Pancreas (tissue), 10 donors: ENCODE measurements around the gene SPO11. TPM values are rescaled to one million over a fixed set of nuclear protein-coding genes. Genes with fewer than 3 reads are reported as not detected.
"Not testable (repeated sequence)": the region's sequence is repeated elsewhere in the genome, so short reads cannot be mapped to it uniquely, and the experiment has no call there.

Source experiments
- ATAC-seq, 4 donors: fragments of 200-7000 bp; cut with Tn5 transposase; one replicate each; pipeline versions ENCODE4 v1.8.0 to v1.9.1; 2020; ENCODE audit warnings: mild to moderate bottlenecking in 4 of 4, moderate library complexity in 4 of 4
- DNase-seq, 6 donors: peaks; one replicate each; pipeline ENCODE4 v3.0.0-alpha.2; 2020
- FAIRE-seq: peaks from 2 replicates; lab custom pipeline; 2012; peaks lifted over from hg19 to GRCh38; lab: Jason Lieb, UNC
- H3K27ac ChIP-seq, 4 donors: fragments of 200-600 bp; sonication (generic); 1 replicate in 3 of 4; 2 replicates in 1 of 4; pipeline versions ENCODE4 v1.5.0 to v1.8.0; 2020
- H3K27me3 ChIP-seq, 4 donors: fragments of 200-600 bp; one replicate each; pipeline ENCODE4 v1.8.0; 2021
- H3K36me3 ChIP-seq, 3 donors: fragments of 200-600 bp; sonication (generic) in 1 of 3; one replicate each; pipeline versions ENCODE4 v1.5.0 to v1.8.0; 2020 to 2021
- H3K4me1 ChIP-seq, 3 donors: fragments of 200-600 bp; one replicate each; pipeline ENCODE4 v1.8.0; 2021
- H3K4me3 ChIP-seq, 4 donors: fragments of 200-600 bp; sonication (generic) in 2 of 4; one replicate each; pipeline versions ENCODE4 v1.5.0 to v1.8.0; 2020 to 2021
- H3K9me3 ChIP-seq, 4 donors: fragments of 200-600 bp; one replicate each; pipeline ENCODE4 v1.8.0; 2021
- WGBS, 2 donors: extraction: QIAGEN DNeasy Blood & Tissue Kit; methylation state at CpG; one replicate each; pipeline ENCODE4 v1.1.7; 2013; 5-methylcytosine and 5-hydroxymethylcytosine counted together
- intact Hi-C, 3 donors: fragments of 100-400 bp; cut with DNase I; formaldehyde crosslinking; loops; one replicate each; pipeline versions ENCODE4 v1.11.1 to v1.14.2; 2022
- polyA plus RNA-seq, 2 donors: library from polyadenylated mRNA; stranded (reverse); fragments of 200-250 nt; gene quantifications; one replicate each; pipeline ENCODE4 v1.2.3, GENCODE V29; 2013
- total RNA-seq, 6 donors: library from RNA; stranded (reverse); fragmentation: NEBNext Ultra II Directional in 4 of 6; extraction: Animal tissue kit (Norgen Biotek cat#: 25700) in 4 of 6; gene quantifications; one replicate each; pipeline versions ENCODE4 v1.2.1 to v1.2.4, GENCODE V29; 2021 to 2023
- TF ChIP-seq, protein P1 (sequence below), 4 donors: fragments of 200-600 bp; sonication (generic) in 3 of 4; IDR thresholded peaks; one replicate each; pipeline versions ENCODE4 v1.5.0 to v1.8.0; 2021; ENCODE audit warnings: antibody characterized with exemption in 4 of 4
- donor health status: healthy with polysubstance abuse.
- donor health status: DM: no; HTN: no; CAD: no; lungs with moderate emphysema.
- donor health status: DM: no; HTN: no; CAD: no.
- donor health status: control.
- donor health status: control.
- donor health status: Bipolar disorder and iron deficiency.
- donor health status: DM: yes; HTN: yes; CAD: no.
- donor health status: DM: no; HTN: no; CAD: no.
- donor health status: DM: no; HTN: no; CAD: no.
- donor health status: DM: yes; HTN: yes; CAD: no.

The SPO11 gene
- total and polyA plus RNA-seq, 8 donors, result not detected

DNA sequence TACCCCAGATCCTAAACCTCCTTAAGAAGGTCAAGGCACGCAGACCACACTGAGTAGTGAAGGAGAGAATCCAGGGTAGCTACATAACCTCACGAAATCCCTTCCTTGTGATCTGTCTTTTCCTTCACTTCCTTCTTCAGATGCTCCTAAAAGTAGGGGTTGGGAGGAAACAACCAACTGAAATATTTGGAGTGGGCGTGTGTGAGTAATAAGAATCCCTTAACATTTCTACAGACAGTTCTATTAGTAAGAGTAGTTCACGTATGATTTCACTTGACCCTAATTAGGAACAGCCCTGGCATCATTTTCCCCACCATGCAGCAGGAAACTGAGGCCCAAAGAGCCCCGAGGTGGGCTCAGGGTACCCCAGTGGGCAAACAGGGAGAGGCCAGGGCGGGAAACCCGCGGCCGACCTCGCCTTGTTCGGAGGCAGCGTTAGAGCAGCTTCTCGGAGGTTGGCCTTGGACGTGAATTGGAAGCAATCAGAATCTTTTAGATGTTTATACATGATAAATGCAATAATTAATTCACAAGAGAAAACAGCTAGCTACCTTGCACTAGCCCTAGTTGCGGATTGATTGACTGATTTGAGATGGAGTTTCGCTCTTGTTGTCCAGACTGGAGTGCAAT, 20.6 kb downstream of the SPO11 start:
- Histone ChIP-seq H3K4me1 (peaks cover 0 to 7% (median 0%) of the 10 kb centered on the region in 3 donors), H3K9me3 (no peaks in the 10 kb centered on the region), H3K27me3 (no peaks in the 10 kb centered on the region), H3K4me3 (no peak overlapping the region), H3K27ac (no peak overlapping the region), H3K36me3 (peaks cover 0 to 12% (median 0%) of the 10 kb centered on the region in 3 donors)
- DNase-seq, result peak in 2 of 6 donors; percentile 55 to 56
- no peak for FAIRE-seq
- TF ChIP-seq, protein P1, sequence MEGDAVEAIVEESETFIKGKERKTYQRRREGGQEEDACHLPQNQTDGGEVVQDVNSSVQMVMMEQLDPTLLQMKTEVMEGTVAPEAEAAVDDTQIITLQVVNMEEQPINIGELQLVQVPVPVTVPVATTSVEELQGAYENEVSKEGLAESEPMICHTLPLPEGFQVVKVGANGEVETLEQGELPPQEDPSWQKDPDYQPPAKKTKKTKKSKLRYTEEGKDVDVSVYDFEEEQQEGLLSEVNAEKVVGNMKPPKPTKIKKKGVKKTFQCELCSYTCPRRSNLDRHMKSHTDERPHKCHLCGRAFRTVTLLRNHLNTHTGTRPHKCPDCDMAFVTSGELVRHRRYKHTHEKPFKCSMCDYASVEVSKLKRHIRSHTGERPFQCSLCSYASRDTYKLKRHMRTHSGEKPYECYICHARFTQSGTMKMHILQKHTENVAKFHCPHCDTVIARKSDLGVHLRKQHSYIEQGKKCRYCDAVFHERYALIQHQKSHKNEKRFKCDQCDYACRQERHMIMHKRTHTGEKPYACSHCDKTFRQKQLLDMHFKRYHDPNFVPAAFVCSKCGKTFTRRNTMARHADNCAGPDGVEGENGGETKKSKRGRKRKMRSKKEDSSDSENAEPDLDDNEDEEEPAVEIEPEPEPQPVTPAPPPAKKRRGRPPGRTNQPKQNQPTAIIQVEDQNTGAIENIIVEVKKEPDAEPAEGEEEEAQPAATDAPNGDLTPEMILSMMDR (IDR thresholded peaks at IDR 0.05), result no peak
- no peak for ATAC-seq
- 82% methylated on average over 16 of the region's 16 CpGs for WGBS, 2 donors
- intact Hi-C loops, result no loop called here

DNA sequence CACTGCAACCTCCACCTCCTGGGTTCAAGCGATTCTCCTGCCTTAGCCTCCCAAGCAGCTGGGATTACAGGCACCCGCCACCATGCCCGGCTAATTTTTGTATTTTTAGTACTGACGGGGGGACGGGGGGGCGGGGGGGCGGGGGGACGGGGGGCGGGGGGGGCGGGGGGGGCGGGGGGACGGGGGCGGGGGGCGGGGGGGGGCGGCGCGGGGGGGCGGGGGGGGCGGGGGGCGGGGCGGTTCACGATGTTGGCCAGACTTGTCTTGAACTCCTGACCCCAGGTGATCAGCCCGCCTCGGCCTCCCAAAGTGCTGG, 21.1 kb downstream of the SPO11 start:
- 25 to 37% methylated on average over 7 to 10 of the region's 24 CpGs for WGBS, 2 donors
- H3K9me3 ChIP-seq, DNase-seq, intact Hi-C loops, FAIRE-seq, H3K27me3 ChIP-seq, H3K4me1 ChIP-seq, ATAC-seq: not testable (repeated sequence)
- H3K27ac ChIP-seq, result peak overlapping the region in 3 of 4 donors; percentile 57 to 68 (median 65)
- peaks cover 0 to 17% (median 0%) of the 10 kb centered on the region in 3 donors for H3K36me3 ChIP-seq
- peak overlapping the region in 3 of 4 donors; percentile 85 to 99 (median 94) for H3K4me3 ChIP-seq

DNA sequence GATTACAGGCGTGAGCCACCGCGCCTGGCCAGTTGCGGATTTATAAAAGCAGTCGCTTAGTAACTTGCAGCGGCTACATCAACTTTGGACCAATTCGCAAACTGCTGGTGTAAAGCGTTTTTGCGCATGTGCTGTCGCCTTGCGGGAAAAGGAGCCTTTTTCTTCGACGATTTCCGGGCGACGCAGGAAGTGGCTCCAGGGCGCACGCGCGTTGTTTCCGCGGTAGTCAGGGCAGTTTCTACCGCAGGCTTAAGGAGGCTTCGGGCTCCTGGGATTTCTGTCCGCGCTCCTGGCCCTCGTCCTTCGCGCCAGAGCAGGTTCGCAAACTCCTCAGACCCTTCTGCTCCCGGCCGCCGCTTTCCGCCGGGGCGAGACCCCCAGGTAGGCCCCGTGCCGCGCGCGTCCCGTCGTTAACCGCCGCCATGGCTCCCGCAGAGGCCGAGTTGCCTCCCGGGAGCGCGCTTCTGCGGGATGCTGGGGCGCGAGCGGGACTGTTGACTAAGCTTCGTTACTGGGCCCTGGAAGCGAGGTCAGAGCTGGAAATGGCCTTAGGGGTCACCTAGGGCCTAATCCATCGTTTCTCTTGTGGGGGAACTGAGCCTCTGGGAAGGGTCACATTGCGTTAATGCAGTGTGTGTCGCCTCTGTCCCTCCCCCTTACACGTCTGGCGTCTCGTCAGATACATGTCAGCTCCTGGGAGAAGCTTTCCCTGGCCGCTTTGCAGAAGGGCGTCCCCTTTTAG, 21.6 kb downstream of the SPO11 start, which contains the start of gene RAE1:
Gene RAE1, plus strand, starts transcription at position 214 of the 742 bp plus-strand sequence. CDS start 2,784 bp downstream, outside the sequence.
- Histone ChIP-seq H3K4me1 (peaks cover 0 to 7% (median 0%) of the 10 kb centered on the region in 3 donors), H3K9me3 (no peaks in the 10 kb centered on the region), H3K27ac (peak within 1 kb of the TSS; percentile 57 to 68 (median 64)), H3K36me3 (peaks cover 0 to 22% (median 0%) of the 10 kb centered on the region in 3 donors), H3K4me3 (peak within 1 kb of the TSS; percentile 85 to 99 (median 94)), H3K27me3 (no peaks in the 10 kb centered on the region)
- ATAC-seq (peak; percentile 93 to 98 (median 96)), FAIRE-seq (no peak), DNase-seq (peak; percentile 85 to 95 (median 90))
- intact Hi-C loops, result no loop called here
- TF ChIP-seq, protein P1 (IDR thresholded peaks at IDR 0.05), result no peak
- WGBS, 2 donors, result 0% methylated on average over 64 of the region's 64 CpGs

DNA sequence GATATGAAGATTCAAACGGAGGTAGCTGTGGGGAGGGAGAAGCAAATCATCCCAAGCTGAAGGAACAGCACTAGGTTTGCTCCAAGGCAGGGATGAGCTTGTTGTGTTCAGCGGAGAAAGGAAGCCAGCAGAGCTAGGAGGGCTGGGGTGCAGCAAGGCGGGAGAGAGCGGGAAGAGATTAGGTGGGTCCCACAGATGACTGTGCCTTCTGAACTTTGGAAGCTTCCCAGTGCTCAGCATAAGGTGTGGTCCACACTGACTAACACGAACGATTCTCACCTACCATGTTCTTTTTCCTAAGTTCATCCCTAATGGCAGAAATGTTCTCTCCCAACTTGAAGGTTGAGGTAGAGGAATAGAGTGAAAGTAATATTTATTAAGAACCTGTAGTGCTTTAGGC, 22.7 kb downstream of the SPO11 start:
- FAIRE-seq (no peak), DNase-seq (no peak), ATAC-seq (no peak)
- 72 to 74% methylated on average over 6 of the region's 6 CpGs for WGBS, 2 donors
- Histone ChIP-seq H3K27me3 (no peaks in the 10 kb centered on the region), H3K36me3 (peaks cover 0 to 30% (median 4%) of the 10 kb centered on the region in 3 donors), H3K4me1 (peaks cover 0 to 7% (median 0%) of the 10 kb centered on the region in 3 donors), H3K9me3 (no peaks in the 10 kb centered on the region), H3K27ac (no peak overlapping the region), H3K4me3 (peak overlapping the region in 1 of 4 donors; percentile 85)
- intact Hi-C loops, result no loop called here
- TF ChIP-seq, protein P1 (IDR thresholded peaks at IDR 0.05), result no peak

DNA sequence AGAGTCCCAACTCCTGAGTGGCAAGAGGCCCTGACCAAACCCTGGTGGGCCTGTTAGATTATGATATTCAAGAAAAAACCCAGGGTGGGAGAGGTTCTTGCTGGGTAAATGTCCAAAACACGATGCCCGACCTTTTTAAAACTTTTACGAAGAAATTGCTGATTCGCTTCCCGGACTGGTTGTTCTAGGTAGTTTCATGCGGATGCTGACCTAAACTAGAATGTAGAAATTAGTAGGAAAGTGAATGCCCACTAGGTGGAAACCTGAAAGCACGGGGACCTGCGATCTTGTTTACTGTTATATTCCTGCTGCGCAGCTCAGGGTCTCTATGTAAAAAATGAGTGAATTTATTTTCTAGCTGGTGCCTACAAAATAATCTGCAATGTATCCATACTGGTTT, 23.7 kb downstream of the SPO11 start:
- TF ChIP-seq, protein P1 (IDR thresholded peaks at IDR 0.05), result no peak
- 88 to 90% methylated on average over 9 of the region's 9 CpGs for WGBS, 2 donors
- H3K27me3 ChIP-seq, result no peaks in the 10 kb centered on the region
- peaks cover 0 to 30% (median 4%) of the 10 kb centered on the region in 3 donors for H3K36me3 ChIP-seq
- H3K4me3 ChIP-seq, result no peak overlapping the region
- H3K27ac ChIP-seq, result no peak overlapping the region
- FAIRE-seq (no peak), DNase-seq (no peak), ATAC-seq (no peak)
- peaks cover 0 to 7% (median 0%) of the 10 kb centered on the region in 3 donors for H3K4me1 ChIP-seq
- H3K9me3 ChIP-seq, result no peaks in the 10 kb centered on the region
- intact Hi-C loops, result no loop called here
